GM12878 (cell line): ENCODE results near the gene EPHB1. TPM values are rescaled to one million over a fixed set of nuclear protein-coding genes. Genes with fewer than 3 reads are reported as not detected.

Experiments used
- ATAC-seq: fragments of 200-7000 bp; cut with Tn5 transposase; 3 replicates; pipeline ENCODE4 v1.9.1; 2020; ENCODE audit warnings: mild to moderate bottlenecking, moderate library complexity
- BruUV-seq: library from RNA; stranded (reverse); fragments of 400-500 nt; replicated peaks from 2 replicates; lab custom pipeline; 2021; lab: Mats Ljungman, UMichigan
- CTCF ChIA-PET: fragments of 300-600 bp; sonication (Branson Sonifier 250); formaldehyde crosslinking; extraction: SDS; loops from one replicate; lab custom pipeline; 2021; ENCODE audit warnings: inconsistent platforms; lab: Yijun Ruan, JAX
- POLR2A ChIA-PET: fragments of 350-600 bp; formaldehyde crosslinking; extraction: SDS; loops from one replicate; lab custom pipeline; 2021; ENCODE audit warnings: inconsistent platforms; lab: Charles Lee
- RAD21 ChIA-PET: fragments of 300-600 bp; sonication (Branson Sonifier 250); formaldehyde crosslinking; loops from one replicate; lab custom pipeline; 2023; ENCODE audit warnings: antibody characterized with exemption; ENCODE audit not compliant: unreplicated experiment; lab: Charles Lee
- SMC1A ChIA-PET: fragments of 300-600 bp; sonication (Branson Sonifier 250); formaldehyde crosslinking; loops from one replicate; lab custom pipeline; 2023; ENCODE audit not compliant: unreplicated experiment, uncharacterized antibody; lab: Charles Lee
- DNase-seq: peaks from one replicate; pipeline ENCODE4 v3.0.0-alpha.2; 2011; ENCODE audit warnings: low read depth, low spot score
- FAIRE-seq: peaks from 3 replicates; lab custom pipeline; 2011; peaks lifted over from hg19 to GRCh38; lab: Jason Lieb, UNC
- H2AFZ ChIP-seq: 2 replicates; pipeline ENCODE4 v1.6.0; 2011; ENCODE audit warnings: low read depth, low read length, control low read depth; ENCODE audit not compliant: control insufficient read depth
- H3K27ac ChIP-seq: 2 replicates; pipeline ENCODE4 v1.5.1; 2011; ENCODE audit warnings: control low read depth; ENCODE audit not compliant: control insufficient read depth, insufficient read depth
- H3K27me3 ChIP-seq, 2 experiments: replicated peaks in 1 of 2; 2 replicates each; pipeline versions ENCODE4 v1.6.0 to v1.6.1; 2011; ENCODE audit warnings: low read length in 1 of 2; ENCODE audit not compliant: control insufficient read depth in 2 of 2, insufficient read depth in 2 of 2
- H3K36me3 ChIP-seq, 2 experiments: 2 replicates each; pipeline ENCODE4 v1.5.1; 2011; ENCODE audit warnings: low read length in 1 of 2; ENCODE audit not compliant: control insufficient read depth in 2 of 2, insufficient read depth in 2 of 2
- H3K4me1 ChIP-seq: 2 replicates; pipeline ENCODE4 v1.6.1; 2011; ENCODE audit warnings: mild to moderate bottlenecking, low read length, moderate library complexity, mixed read lengths; ENCODE audit not compliant: control insufficient read depth, insufficient read depth
- H3K4me2 ChIP-seq: 2 replicates; pipeline ENCODE4 v1.6.0; 2011; ENCODE audit warnings: control low read depth; ENCODE audit not compliant: control insufficient read depth, insufficient read depth
- H3K4me3 ChIP-seq: fragments of 200-600 bp; sonication (generic); 2 replicates; pipeline ENCODE4 v1.5.1; 2016
- H3K79me2 ChIP-seq: 2 replicates; pipeline ENCODE4 v1.6.0; 2011; ENCODE audit warnings: low read length; ENCODE audit not compliant: control insufficient read depth, insufficient read depth
- H3K9ac ChIP-seq: 2 replicates; pipeline ENCODE4 v1.8.0; 2011; ENCODE audit warnings: low read length, control low read depth, mixed read lengths; ENCODE audit not compliant: control insufficient read depth, insufficient read depth
- H3K9me3 ChIP-seq: replicated peaks from 3 replicates; pipeline ENCODE4 v1.5.1; 2011; ENCODE audit warnings: mild to moderate bottlenecking, low read length; ENCODE audit not compliant: control insufficient read depth, insufficient read depth
- H4K20me1 ChIP-seq: 2 replicates; pipeline ENCODE4 v1.6.0; 2011; ENCODE audit not compliant: control insufficient read depth, insufficient read depth
- BRCA1 ChIP-seq: IDR thresholded peaks from 2 replicates; pipeline ENCODE4 v1.6.1; 2011; ENCODE audit warnings: low read depth, low read length, improper control_type of control experiment
- CTCF ChIP-seq, 3 experiments: IDR thresholded peaks in 2 of 3; conservative IDR thresholded peaks in 1 of 3; 2 replicates each; pipeline ENCODE4 v1.5.1; 2011; ENCODE audit warnings: low read depth in 3 of 3, low read length in 3 of 3, mild to moderate bottlenecking in 3 of 3, control low read depth in 2 of 3, moderate library complexity in 2 of 3, inconsistent platforms in 1 of 3, mixed read lengths in 1 of 3; ENCODE audit not compliant: control insufficient read depth in 2 of 3, insufficient read depth in 1 of 3; ENCODE audit errors: extremely low read depth in 1 of 3
- E4F1 ChIP-seq: fragments of 450-650 bp; IDR thresholded peaks from 2 replicates; pipeline ENCODE4 v1.6.1; 2018; ENCODE audit warnings: borderline replicate concordance, mild to moderate bottlenecking; ENCODE audit not compliant: partially characterized antibody
- ETV6 ChIP-seq, 2 experiments: fragments of 450-650 bp in 1 of 2; IDR thresholded peaks in 1 of 2; conservative IDR thresholded peaks in 1 of 2; 2 replicates each; pipeline ENCODE4 v1.6.1; 2014; ENCODE audit warnings: antibody characterized with exemption in 1 of 2, borderline replicate concordance in 1 of 2, low read depth in 1 of 2, mild to moderate bottlenecking in 1 of 2, moderate library complexity in 1 of 2
- IRF5 ChIP-seq: fragments of 450-650 bp; IDR thresholded peaks from 2 replicates; pipeline ENCODE4 v1.6.1; 2017; ENCODE audit warnings: borderline replicate concordance
- KAT2A ChIP-seq: conservative IDR thresholded peaks from 2 replicates; pipeline ENCODE4 v1.6.1; 2011; ENCODE audit warnings: low read depth, low read length; ENCODE audit not compliant: control insufficient read depth
- MEF2A ChIP-seq: IDR thresholded peaks from 2 replicates; pipeline ENCODE4 v1.6.1; 2011; ENCODE audit warnings: low read depth, mild to moderate bottlenecking, low read length, moderate library complexity; ENCODE audit not compliant: insufficient read depth
- PKNOX1 ChIP-seq: fragments of 450-650 bp; IDR thresholded peaks from 2 replicates; pipeline ENCODE4 v1.6.1; 2016; ENCODE audit warnings: mild to moderate bottlenecking
- STAT1 ChIP-seq: fragments of 450-650 bp; conservative IDR thresholded peaks from 2 replicates; pipeline ENCODE4 v1.6.1; 2014; ENCODE audit warnings: antibody characterized with exemption, mild to moderate bottlenecking
- SUZ12 ChIP-seq: fragments of 200-600 bp; sonication (generic); IDR thresholded peaks from one replicate; pipeline ENCODE4 v1.6.1; 2018; ENCODE audit warnings: antibody characterized with exemption, mild to moderate bottlenecking; ENCODE audit not compliant: unreplicated experiment
- ZBED1 ChIP-seq: IDR thresholded peaks from 2 replicates; pipeline ENCODE4 v1.6.1; 2016; ENCODE audit warnings: borderline replicate concordance
- ZNF592 ChIP-seq: fragments of 450-650 bp; IDR thresholded peaks from 2 replicates; pipeline ENCODE4 v1.6.1; 2017; ENCODE audit warnings: mild to moderate bottlenecking, moderate library complexity
- WGBS: methylation state at CpG from one replicate; pipeline ENCODE4 v1.1.6; 2016; ENCODE audit warnings: low lambda C conversion rate; ENCODE audit not compliant: insufficient replicate concordance, insufficient coverage; ENCODE audit errors: missing lambda C conversion rate; 5-methylcytosine and 5-hydroxymethylcytosine counted together
- in situ Hi-C: fragments of 300-500 bp; cut with MboI; formaldehyde crosslinking; loops from 9 replicates; pipeline ENCODE4 v1.14.3; 2018; ENCODE audit warnings: mixed read lengths
- intact Hi-C: fragments of 100-400 bp; cut with micrococcal nuclease; formaldehyde crosslinking; loops from one replicate; pipeline ENCODE4 v1.14.2; 2022; ENCODE audit not compliant: unreplicated experiment
- polyA plus RNA-seq, 11 experiments: library from polyadenylated mRNA; depleted of rRNA in 4 of 11; unstranded in 6 of 11; stranded (reverse) in 5 of 11; fragments of >200 nt; fragmentation: Nextera tagmentation in 4 of 11; fragmentation: Illumina TruSeq in 1 of 11; extraction: Ambion mirVana in 4 of 11; extraction: Trizol in 1 of 11; gene quantifications; 1 replicate in 1 of 11; 2 replicates in 10 of 11; pipeline versions ENCODE4 v1.2.1 to v1.2.3, GENCODE V29; 2011 to 2016; ENCODE audit warnings: inconsistent platforms in 2 of 11, missing spikeins in 2 of 11, low read depth in 1 of 11
- total RNA-seq, 4 experiments: library from RNA; depleted of rRNA in 3 of 4; stranded (reverse); fragments of >200 nt in 3 of 4; fragmentation: Illumina TruSeq in 1 of 4; extraction: Trizol in 1 of 4; gene quantifications; 2 replicates each; pipeline versions ENCODE4 v1.2.1 to v1.2.3, GENCODE V29; 2013 to 2021

The EPHB1 gene
- total and polyA plus RNA-seq, 10 of the 15 experiments (the other 5 are each of a cell fraction or from before 2014, with no cell fraction given) = 0.33 to 23.8 (median 1.2) TPM

- BruUV-seq = no TSS peak
- Histone ChIP-seq H2AFZ (no peak overlapping the region), H3K9me3 (no peaks in the 10 kb centered on the region), H3K4me2 (no peak overlapping the region), H3K36me3 (peaks cover 0 to 3% of the 10 kb centered on the region in 2 experiments; a peak in 3 of 4 replicates), H3K27me3 (no peaks in the 10 kb centered on the region), H4K20me1 (no peaks in the 10 kb centered on the region), H3K9ac (no peak overlapping the region), H3K27ac (no peak overlapping the region), H3K4me1 (no peaks in the 10 kb centered on the region; the same call in 1 of the 2 replicates), H3K79me2 (no peaks in the 10 kb centered on the region), H3K4me3 (no peak overlapping the region)
- FAIRE-seq (no peak), DNase-seq (no peak), ATAC-seq (no peak)
- ChIA-PET RAD21 (no interaction called here), POLR2A (no interaction called here), SMC1A (interaction anchor here (2.0 kb wide), 1 partner anchor 346 kb away, joined by 5 read pairs; the partner anchor contains the start of gene EPHB1), CTCF (interaction anchor here (1.5 kb wide), 1 partner anchor 99 kb away, joined by 4 read pairs; no protein-coding TSS in a partner anchor)
- intact Hi-C loops = no loop called here
- in situ Hi-C loops = no loop called here
- 54% methylated on average over 3 of the region's 3 CpGs for WGBS
- TF ChIP-seq MEF2A (no peak), IRF5 (no peak), CTCF (IDR thresholded peaks at IDR 0.05 in 2 of 3, conservative IDR thresholded peaks at IDR 0.05 in 1 of 3; ENCODE audit: control insufficient read depth in 2 of 3, extremely low read depth in 1 of 3, insufficient read depth in 1 of 3, low read depth in 3 of 3, low read length in 3 of 3) (no peak), STAT1 (no peak), KAT2A (no peak), ZBED1 (no peak), SUZ12 (no peak), BRCA1 (no peak), ETV6 (conservative IDR thresholded peaks at IDR 0.05 in 1 of 2, IDR thresholded peaks at IDR 0.05 in 1 of 2; ENCODE audit: borderline replicate concordance in 1 of 2, low read depth in 1 of 2) (no peak), ZNF592 (no peak), PKNOX1 (no peak), E4F1 (no peak)
Measured at GRCh38 chr3:135140591-135140990, 345.5 kb downstream of the EPHB1 start.
